ENCODE results near the gene ACRBP.

ACRBP gene

GRCh38 chr12:6647083-6647604 lies at the start of gene ACRBP:
TSS of gene ACRBP (minus strand) at chr12:6647432. CDS start at chr12:6647366, 66 bp downstream.
- DNase-seq (ENCODE audit: low spot score) = no peak

- DNase-seq (ENCODE audit: low spot score) = no peak
Measured at GRCh38 chr12:6695313-6696045, 48.2 kb upstream of the ACRBP start.

GRCh38 chr12:6694701-6695100 lies 47.5 kb upstream of the ACRBP start:
- no peak for DNase-seq (ENCODE audit: low spot score)

GRCh38 chr12:6693832-6694355 lies 46.7 kb upstream of the ACRBP start:
- no peak for DNase-seq (ENCODE audit: low spot score)

GRCh38 chr12:6692888-6693287 lies 45.7 kb upstream of the ACRBP start:
- no peak for DNase-seq (ENCODE audit: low spot score)

- no peak for DNase-seq (ENCODE audit: low spot score)
Measured at GRCh38 chr12:6691473-6691872, 44.2 kb upstream of the ACRBP start.

- peak; percentile 98 for DNase-seq (ENCODE audit: low spot score)
Measured at GRCh38 chr12:6688999-6689882, 42.0 kb upstream of the ACRBP start, which contains the start of gene ZNF384. TSS of gene ZNF384 (minus strand) at chr12:6689375. CDS start at chr12:6679520, 9,855 bp downstream.

GRCh38 chr12:6688543-6688998 lies 41.3 kb upstream of the ACRBP start:
- DNase-seq (ENCODE audit: low spot score) = no peak

- DNase-seq (ENCODE audit: low spot score) = no peak
Measured at GRCh38 chr12:6685814-6686213, 38.6 kb upstream of the ACRBP start.

GRCh38 chr12:6684609-6685008 lies 37.4 kb upstream of the ACRBP start:
- DNase-seq (ENCODE audit: low spot score) = peak; percentile 79

- DNase-seq (ENCODE audit: low spot score) = no peak
Measured at GRCh38 chr12:6676962-6677361, 29.7 kb upstream of the ACRBP start.

GRCh38 chr12:6672143-6672542 lies 24.9 kb upstream of the ACRBP start:
- DNase-seq (ENCODE audit: low spot score) = no peak

GRCh38 chr12:6667559-6668210 lies 20.5 kb upstream of the ACRBP start:
- no peak for DNase-seq (ENCODE audit: low spot score)

- no peak for DNase-seq (ENCODE audit: low spot score)
Measured at GRCh38 chr12:6666211-6666610, 19.0 kb upstream of the ACRBP start.

GRCh38 chr12:6664902-6665301 lies 17.7 kb upstream of the ACRBP start:
- DNase-seq (ENCODE audit: low spot score) = no peak

- DNase-seq (ENCODE audit: low spot score) = peak; percentile 99
Measured at GRCh38 chr12:6662906-6663742, 15.9 kb upstream of the ACRBP start, which contains the start of gene ING4. TSS of gene ING4 (minus strand) at chr12:6663119. CDS start at chr12:6663101, 18 bp downstream.

- DNase-seq (ENCODE audit: low spot score) = no peak
Measured at GRCh38 chr12:6662602-6662905, 15.3 kb upstream of the ACRBP start.

GRCh38 chr12:6653987-6654386 lies 6.8 kb upstream of the ACRBP start:
- no peak for DNase-seq (ENCODE audit: low spot score)

- no peak for DNase-seq (ENCODE audit: low spot score)
Measured at GRCh38 chr12:6653342-6653741, 6.1 kb upstream of the ACRBP start.

GRCh38 chr12:6652391-6652790 lies 5.2 kb upstream of the ACRBP start:
- DNase-seq (ENCODE audit: low spot score) = no peak

- DNase-seq (ENCODE audit: low spot score) = no peak
Measured at GRCh38 chr12:6650832-6651231, 3.6 kb upstream of the ACRBP start.
